NCI-H2196 treated with DMSO at 0.1 percent for 48 hours (cell line): ENCODE measurements around the gene FBXO9.

Source experiments
- DNase-seq: peaks from one replicate; lab custom pipeline; 2025; ENCODE audit not compliant: unreplicated experiment; lab: John Stamatoyannopoulos, UW

Gene FBXO9

GRCh38 chr6:53130569-53131290 is 65.5 kb downstream of the FBXO9 start:
- DNase-seq, result no peak

GRCh38 chr6:53133961-53134360 is 68.8 kb downstream of the FBXO9 start:
- no peak for DNase-seq

- no peak for DNase-seq
Measured at GRCh38 chr6:53134601-53135235, 69.5 kb downstream of the FBXO9 start.

GRCh38 chr6:53136000-53136609 is 70.9 kb downstream of the FBXO9 start:
- DNase-seq, result no peak

GRCh38 chr6:53139841-53140413 is 74.7 kb downstream of the FBXO9 start:
- DNase-seq, result no peak

- DNase-seq, result no peak
Measured at GRCh38 chr6:53142810-53143209, 77.6 kb downstream of the FBXO9 start.

GRCh38 chr6:53143710-53144109 is 78.5 kb downstream of the FBXO9 start:
- DNase-seq, result no peak

GRCh38 chr6:53144802-53145201 is 79.6 kb downstream of the FBXO9 start:
- DNase-seq, result no peak

- DNase-seq, result no peak
Measured at GRCh38 chr6:53148684-53149083, 83.5 kb downstream of the FBXO9 start, which contains the start of gene GCM1. Gene GCM1, minus strand, starts transcription at chr6:53148841. Its CDS starts 3,209 bp downstream, at chr6:53145632.
